ENCODE data around the gene DCHS2. TPM values are rescaled to one million over a fixed set of nuclear protein-coding genes. Genes with fewer than 3 reads are reported as not detected.

DCHS2 gene
- total RNA-seq, 1 donor from 2014 or later = 97.4 TPM

- peak overlapping the region; percentile 56 for H3K27ac Mint-ChIP-seq (ENCODE audit: unreplicated experiment)
- peaks cover 13% of the 10 kb centered on the region for H3K9me3 Mint-ChIP-seq (ENCODE audit: unreplicated experiment)
- H3K36me3 Mint-ChIP-seq (ENCODE audit: unreplicated experiment) = peaks cover 7% of the 10 kb centered on the region
- DNase-seq = no peak
- peak overlapping the region; percentile 10 for H3K4me3 Mint-ChIP-seq (ENCODE audit: unreplicated experiment)
- peaks cover 17% of the 10 kb centered on the region for H3K4me1 Mint-ChIP-seq (ENCODE audit: low read depth, unreplicated experiment)
- no peak for TF ChIP-seq CTCF (IDR thresholded peaks at IDR 0.05; ENCODE audit: partially characterized antibody, unreplicated experiment)
- peaks cover 5% of the 10 kb centered on the region for H3K27me3 Mint-ChIP-seq (ENCODE audit: unreplicated experiment)
Observed at GRCh38 chr4:154415313-154415712, 76.3 kb downstream of the DCHS2 start.

GRCh38 chr4:154414796-154415195, 76.8 kb downstream of the DCHS2 start:
- Mint-ChIP-seq H3K4me1 (ENCODE audit: low read depth, unreplicated experiment) (peaks cover 17% of the 10 kb centered on the region), H3K27ac (ENCODE audit: unreplicated experiment) (peak overlapping the region; percentile 56), H3K9me3 (ENCODE audit: unreplicated experiment) (peaks cover 13% of the 10 kb centered on the region), H3K27me3 (ENCODE audit: unreplicated experiment) (peaks cover 5% of the 10 kb centered on the region), H3K4me3 (ENCODE audit: unreplicated experiment) (peak overlapping the region; percentile 17), H3K36me3 (ENCODE audit: unreplicated experiment) (peaks cover 7% of the 10 kb centered on the region)
- no peak for TF ChIP-seq CTCF (IDR thresholded peaks at IDR 0.05; ENCODE audit: partially characterized antibody, unreplicated experiment)
- DNase-seq = no peak

GRCh38 chr4:154414371-154414770, 77.2 kb downstream of the DCHS2 start:
- Mint-ChIP-seq H3K4me3 (ENCODE audit: unreplicated experiment) (no peak overlapping the region), H3K9me3 (ENCODE audit: unreplicated experiment) (peaks cover 13% of the 10 kb centered on the region), H3K27ac (ENCODE audit: unreplicated experiment) (peak overlapping the region; percentile 56), H3K4me1 (ENCODE audit: low read depth, unreplicated experiment) (peaks cover 17% of the 10 kb centered on the region), H3K27me3 (ENCODE audit: unreplicated experiment) (peaks cover 5% of the 10 kb centered on the region), H3K36me3 (ENCODE audit: unreplicated experiment) (peaks cover 7% of the 10 kb centered on the region)
- TF ChIP-seq CTCF (IDR thresholded peaks at IDR 0.05; ENCODE audit: partially characterized antibody, unreplicated experiment) = no peak
- DNase-seq = no peak

GRCh38 chr4:154407443-154407842, 84.2 kb downstream of the DCHS2 start:
- no peak overlapping the region for H3K27ac Mint-ChIP-seq (ENCODE audit: unreplicated experiment)
- H3K27me3 Mint-ChIP-seq (ENCODE audit: unreplicated experiment) = no peaks in the 10 kb centered on the region
- H3K4me1 Mint-ChIP-seq (ENCODE audit: low read depth, unreplicated experiment) = peaks cover 5% of the 10 kb centered on the region
- TF ChIP-seq CTCF (IDR thresholded peaks at IDR 0.05; ENCODE audit: partially characterized antibody, unreplicated experiment) = no peak
- no peak overlapping the region for H3K4me3 Mint-ChIP-seq (ENCODE audit: unreplicated experiment)
- DNase-seq = no peak
- H3K9me3 Mint-ChIP-seq (ENCODE audit: unreplicated experiment) = no peaks in the 10 kb centered on the region
- peaks cover 7% of the 10 kb centered on the region for H3K36me3 Mint-ChIP-seq (ENCODE audit: unreplicated experiment)

GRCh38 chr4:154406018-154406795, 85.4 kb downstream of the DCHS2 start:
- TF ChIP-seq CTCF (IDR thresholded peaks at IDR 0.05; ENCODE audit: partially characterized antibody, unreplicated experiment) = no peak
- no peak for DNase-seq
- no peak overlapping the region for H3K4me3 Mint-ChIP-seq (ENCODE audit: unreplicated experiment)
- peak overlapping the region; percentile 24 for H3K27ac Mint-ChIP-seq (ENCODE audit: unreplicated experiment)
- H3K36me3 Mint-ChIP-seq (ENCODE audit: unreplicated experiment) = peaks cover 7% of the 10 kb centered on the region
- peaks cover 5% of the 10 kb centered on the region for H3K4me1 Mint-ChIP-seq (ENCODE audit: low read depth, unreplicated experiment)
- no peaks in the 10 kb centered on the region for H3K9me3 Mint-ChIP-seq (ENCODE audit: unreplicated experiment)
- no peaks in the 10 kb centered on the region for H3K27me3 Mint-ChIP-seq (ENCODE audit: unreplicated experiment)

Measured in glutamatergic neuron (in vitro differentiated cells).